Measurements from ENCODE around the gene FBXL7.

Gene FBXL7

GRCh38 chr5:15615859-15616258 lies 115.9 kb downstream of the FBXL7 start:
- H4K20me1 ChIP-seq (ENCODE audit: control insufficient read depth, insufficient read depth, low read depth, low read length), result no peaks in the 10 kb centered on the region
- H3K4me1 ChIP-seq (ENCODE audit: control insufficient read depth, low read length), result no peaks in the 10 kb centered on the region
- no peaks in the 10 kb centered on the region for H3K9me3 ChIP-seq (ENCODE audit: control insufficient read depth, insufficient read depth, low read length)
- no peaks in the 10 kb centered on the region for H3K9me2 ChIP-seq (replicated peaks; ENCODE audit: control insufficient read depth, low read length)
- TF ChIP-seq EZH2phosphoT487 (IDR thresholded peaks at IDR 0.05; ENCODE audit: borderline replicate concordance, low read length), result no peak
- TF ChIP-seq, protein P1, sequence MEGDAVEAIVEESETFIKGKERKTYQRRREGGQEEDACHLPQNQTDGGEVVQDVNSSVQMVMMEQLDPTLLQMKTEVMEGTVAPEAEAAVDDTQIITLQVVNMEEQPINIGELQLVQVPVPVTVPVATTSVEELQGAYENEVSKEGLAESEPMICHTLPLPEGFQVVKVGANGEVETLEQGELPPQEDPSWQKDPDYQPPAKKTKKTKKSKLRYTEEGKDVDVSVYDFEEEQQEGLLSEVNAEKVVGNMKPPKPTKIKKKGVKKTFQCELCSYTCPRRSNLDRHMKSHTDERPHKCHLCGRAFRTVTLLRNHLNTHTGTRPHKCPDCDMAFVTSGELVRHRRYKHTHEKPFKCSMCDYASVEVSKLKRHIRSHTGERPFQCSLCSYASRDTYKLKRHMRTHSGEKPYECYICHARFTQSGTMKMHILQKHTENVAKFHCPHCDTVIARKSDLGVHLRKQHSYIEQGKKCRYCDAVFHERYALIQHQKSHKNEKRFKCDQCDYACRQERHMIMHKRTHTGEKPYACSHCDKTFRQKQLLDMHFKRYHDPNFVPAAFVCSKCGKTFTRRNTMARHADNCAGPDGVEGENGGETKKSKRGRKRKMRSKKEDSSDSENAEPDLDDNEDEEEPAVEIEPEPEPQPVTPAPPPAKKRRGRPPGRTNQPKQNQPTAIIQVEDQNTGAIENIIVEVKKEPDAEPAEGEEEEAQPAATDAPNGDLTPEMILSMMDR (IDR thresholded peaks at IDR 0.05; ENCODE audit: low read depth, low read length, poor library complexity, severe bottlenecking), result no peak
- H3K36me3 ChIP-seq (ENCODE audit: control insufficient read depth, low read length), result no peaks in the 10 kb centered on the region
- no peak overlapping the region for H3K27ac ChIP-seq (ENCODE audit: low read depth, low read length)
- H3F3A ChIP-seq (ENCODE audit: control insufficient read depth, insufficient read depth), result no peaks in the 10 kb centered on the region
- H3K4me2 ChIP-seq (ENCODE audit: low read length), result no peak overlapping the region
- H3K27me3 ChIP-seq (ENCODE audit: control insufficient read depth, low read length), result no peaks in the 10 kb centered on the region
- no peak overlapping the region for H3K4me3 ChIP-seq (ENCODE audit: low read length)
- no peaks in the 10 kb centered on the region for H3K79me2 ChIP-seq (ENCODE audit: control insufficient read depth, low read length)

GRCh38 chr5:15618938-15619337 lies 119.0 kb downstream of the FBXL7 start:
- Histone ChIP-seq H3K4me3 (ENCODE audit: low read length) (no peak overlapping the region), H3K27ac (ENCODE audit: low read depth, low read length) (no peak overlapping the region), H3K36me3 (ENCODE audit: control insufficient read depth, low read length) (no peaks in the 10 kb centered on the region), H3K4me2 (ENCODE audit: low read length) (no peak overlapping the region), H3F3A (ENCODE audit: control insufficient read depth, insufficient read depth) (no peaks in the 10 kb centered on the region), H4K20me1 (ENCODE audit: control insufficient read depth, insufficient read depth, low read depth, low read length) (no peaks in the 10 kb centered on the region), H3K9me3 (ENCODE audit: control insufficient read depth, insufficient read depth, low read length) (no peaks in the 10 kb centered on the region), H3K79me2 (ENCODE audit: control insufficient read depth, low read length) (no peaks in the 10 kb centered on the region), H3K27me3 (ENCODE audit: control insufficient read depth, low read length) (no peaks in the 10 kb centered on the region), H3K4me1 (ENCODE audit: control insufficient read depth, low read length) (no peaks in the 10 kb centered on the region), H3K9me2 (replicated peaks; ENCODE audit: control insufficient read depth, low read length) (no peaks in the 10 kb centered on the region)
- no peak for TF ChIP-seq EZH2phosphoT487 (IDR thresholded peaks at IDR 0.05; ENCODE audit: borderline replicate concordance, low read length)
- TF ChIP-seq, protein P1 (IDR thresholded peaks at IDR 0.05; ENCODE audit: low read depth, low read length, poor library complexity, severe bottlenecking), result no peak

GRCh38 chr5:15620501-15620900 lies 120.5 kb downstream of the FBXL7 start:
- Histone ChIP-seq H3K36me3 (ENCODE audit: control insufficient read depth, low read length) (no peaks in the 10 kb centered on the region), H3K4me1 (ENCODE audit: control insufficient read depth, low read length) (no peaks in the 10 kb centered on the region), H3K4me2 (ENCODE audit: low read length) (no peak overlapping the region), H3K9me2 (replicated peaks; ENCODE audit: control insufficient read depth, low read length) (no peaks in the 10 kb centered on the region), H3F3A (ENCODE audit: control insufficient read depth, insufficient read depth) (no peaks in the 10 kb centered on the region), H4K20me1 (ENCODE audit: control insufficient read depth, insufficient read depth, low read depth, low read length) (no peaks in the 10 kb centered on the region), H3K27me3 (ENCODE audit: control insufficient read depth, low read length) (no peaks in the 10 kb centered on the region), H3K9me3 (ENCODE audit: control insufficient read depth, insufficient read depth, low read length) (no peaks in the 10 kb centered on the region), H3K4me3 (ENCODE audit: low read length) (no peak overlapping the region), H3K27ac (ENCODE audit: low read depth, low read length) (no peak overlapping the region), H3K79me2 (ENCODE audit: control insufficient read depth, low read length) (no peaks in the 10 kb centered on the region)
- TF ChIP-seq EZH2phosphoT487 (IDR thresholded peaks at IDR 0.05; ENCODE audit: borderline replicate concordance, low read length), result no peak
- TF ChIP-seq, protein P1 (IDR thresholded peaks at IDR 0.05; ENCODE audit: low read depth, low read length, poor library complexity, severe bottlenecking), result no peak

- H3K9me3 ChIP-seq (ENCODE audit: control insufficient read depth, insufficient read depth, low read length), result no peaks in the 10 kb centered on the region
- no peaks in the 10 kb centered on the region for H3K4me1 ChIP-seq (ENCODE audit: control insufficient read depth, low read length)
- H3K4me2 ChIP-seq (ENCODE audit: low read length), result no peak overlapping the region
- no peaks in the 10 kb centered on the region for H3K36me3 ChIP-seq (ENCODE audit: control insufficient read depth, low read length)
- H4K20me1 ChIP-seq (ENCODE audit: control insufficient read depth, insufficient read depth, low read depth, low read length), result no peaks in the 10 kb centered on the region
- H3F3A ChIP-seq (ENCODE audit: control insufficient read depth, insufficient read depth), result no peaks in the 10 kb centered on the region
- TF ChIP-seq, protein P1 (IDR thresholded peaks at IDR 0.05; ENCODE audit: low read depth, low read length, poor library complexity, severe bottlenecking), result no peak
- no peak for TF ChIP-seq EZH2phosphoT487 (IDR thresholded peaks at IDR 0.05; ENCODE audit: borderline replicate concordance, low read length)
- no peak overlapping the region for H3K4me3 ChIP-seq (ENCODE audit: low read length)
- H3K27me3 ChIP-seq (ENCODE audit: control insufficient read depth, low read length), result no peaks in the 10 kb centered on the region
- H3K27ac ChIP-seq (ENCODE audit: low read depth, low read length), result no peak overlapping the region
- H3K79me2 ChIP-seq (ENCODE audit: control insufficient read depth, low read length), result no peaks in the 10 kb centered on the region
- no peaks in the 10 kb centered on the region for H3K9me2 ChIP-seq (replicated peaks; ENCODE audit: control insufficient read depth, low read length)
Observed at GRCh38 chr5:15621094-15621493, 121.1 kb downstream of the FBXL7 start.
